Activated naive CD8-positive, alpha-beta T cell treated with anti-CD3 and anti-CD28 coated beads, Interleukin-2, amount 10 ng/mL, durations not matched to agents 7 days and 5 days (primary cell): ENCODE measurements around the gene CERK. TPM values are rescaled to one million over a fixed set of nuclear protein-coding genes. Genes with fewer than 3 reads are reported as not detected.
A peak's percentile ranks its signal among the peaks of the same experiment; 100 is the strongest.

ENCODE experiments used
- ATAC-seq: fragments of 150-1000 bp; cut with Tn5 transposase; one replicate; pipeline ENCODE4 v1.10.0; 2021; ENCODE audit warnings: low read depth, moderate library complexity
- POLR2A ChIA-PET: fragments of 350-600 bp; sonication (Branson Sonifier 250); formaldehyde crosslinking; loops from one replicate; lab custom pipeline; 2021; ENCODE audit warnings: antibody characterized with exemption; lab: Charles Lee
- DNase-seq: peaks from one replicate; pipeline ENCODE4 v3.0.0; 2021
- H3K27ac Mint-ChIP-seq: one replicate; pipeline ENCODE4 v1.8.0; 2022; ENCODE audit warnings: mild to moderate bottlenecking, mixed read lengths
- H3K27me3 Mint-ChIP-seq: one replicate; pipeline ENCODE4 v1.8.0; 2022; ENCODE audit warnings: mild to moderate bottlenecking, moderate library complexity, mixed read lengths
- H3K36me3 Mint-ChIP-seq: one replicate; pipeline ENCODE4 v1.8.0; 2021; ENCODE audit warnings: mild to moderate bottlenecking, mixed read lengths
- H3K4me1 Mint-ChIP-seq: one replicate; pipeline ENCODE4 v1.8.0; 2021; ENCODE audit warnings: mixed read lengths
- H3K4me3 Mint-ChIP-seq: one replicate; pipeline ENCODE4 v1.8.0; 2022; ENCODE audit warnings: mild to moderate bottlenecking, moderate library complexity, mixed read lengths
- H3K9me3 Mint-ChIP-seq: one replicate; pipeline ENCODE4 v1.8.0; 2021; ENCODE audit warnings: mixed read lengths
- total RNA-seq, 2 experiments: library from RNA; stranded (reverse); gene quantifications; one replicate each; pipeline ENCODE4 v1.2.3, GENCODE V29; 2021

The CERK gene
- total RNA-seq, 2 experiments from 2014 or later: 90.8 to 94.9 TPM

GRCh38 chr22:46671824-46672432 lies 66.1 kb downstream of the CERK start:
- ATAC-seq (no peak), DNase-seq (no peak)
- H3K9me3 Mint-ChIP-seq: no peaks in the 10 kb centered on the region
- H3K4me1 Mint-ChIP-seq: peaks cover 12% of the 10 kb centered on the region
- no peak overlapping the region for H3K27ac Mint-ChIP-seq
- no peak overlapping the region for H3K4me3 Mint-ChIP-seq
- H3K36me3 Mint-ChIP-seq: no peaks in the 10 kb centered on the region
- POLR2A ChIA-PET: no interaction called here
- no peaks in the 10 kb centered on the region for H3K27me3 Mint-ChIP-seq

GRCh38 chr22:46669201-46669600 lies 68.9 kb downstream of the CERK start:
- Mint-ChIP-seq H3K9me3 (no peaks in the 10 kb centered on the region), H3K4me3 (no peak overlapping the region), H3K36me3 (no peaks in the 10 kb centered on the region), H3K4me1 (peaks cover 5% of the 10 kb centered on the region), H3K27ac (no peak overlapping the region), H3K27me3 (no peaks in the 10 kb centered on the region)
- POLR2A ChIA-PET: no interaction called here
- no peak for DNase-seq
- no peak for ATAC-seq

- H3K27ac Mint-ChIP-seq: no peak overlapping the region
- H3K36me3 Mint-ChIP-seq: no peaks in the 10 kb centered on the region
- H3K9me3 Mint-ChIP-seq: no peaks in the 10 kb centered on the region
- H3K4me1 Mint-ChIP-seq: peaks cover 1% of the 10 kb centered on the region
- no peak for DNase-seq
- H3K27me3 Mint-ChIP-seq: no peaks in the 10 kb centered on the region
- no peak overlapping the region for H3K4me3 Mint-ChIP-seq
- ATAC-seq: no peak
- POLR2A ChIA-PET: no interaction called here
Measured at GRCh38 chr22:46668116-46668515, 69.9 kb downstream of the CERK start.

- Mint-ChIP-seq H3K27ac (no peak overlapping the region), H3K4me1 (peaks cover under 1% of the 10 kb centered on the region), H3K27me3 (no peaks in the 10 kb centered on the region), H3K4me3 (no peak overlapping the region), H3K36me3 (no peaks in the 10 kb centered on the region), H3K9me3 (no peaks in the 10 kb centered on the region)
- POLR2A ChIA-PET: no interaction called here
- DNase-seq (no peak), ATAC-seq (no peak)
Measured at GRCh38 chr22:46667245-46667623, 70.8 kb downstream of the CERK start.

- H3K4me3 Mint-ChIP-seq: no peak overlapping the region
- H3K9me3 Mint-ChIP-seq: no peaks in the 10 kb centered on the region
- no peaks in the 10 kb centered on the region for H3K4me1 Mint-ChIP-seq
- ATAC-seq (no peak), DNase-seq (no peak)
- no peaks in the 10 kb centered on the region for H3K36me3 Mint-ChIP-seq
- no peaks in the 10 kb centered on the region for H3K27me3 Mint-ChIP-seq
- POLR2A ChIA-PET: no interaction called here
- H3K27ac Mint-ChIP-seq: no peak overlapping the region
Measured at GRCh38 chr22:46666577-46667244, 71.3 kb downstream of the CERK start.

- Mint-ChIP-seq H3K4me1 (peaks cover 1% of the 10 kb centered on the region), H3K27ac (no peak overlapping the region), H3K4me3 (no peak overlapping the region), H3K36me3 (no peaks in the 10 kb centered on the region), H3K9me3 (no peaks in the 10 kb centered on the region), H3K27me3 (no peaks in the 10 kb centered on the region)
- POLR2A ChIA-PET: interaction anchor here (0.6 kb wide), 1 partner anchor 189 kb away, joined by 4 read pairs; no protein-coding TSS in a partner anchor
- ATAC-seq (no peak), DNase-seq (no peak)
Measured at GRCh38 chr22:46665751-46666280, 72.2 kb downstream of the CERK start.

- Mint-ChIP-seq H3K27ac (no peak overlapping the region), H3K9me3 (no peaks in the 10 kb centered on the region), H3K36me3 (no peaks in the 10 kb centered on the region), H3K4me3 (no peak overlapping the region), H3K27me3 (no peaks in the 10 kb centered on the region), H3K4me1 (peaks cover 7% of the 10 kb centered on the region)
- POLR2A ChIA-PET: interaction anchor here (0.6 kb wide), 1 partner anchor 189 kb away, joined by 4 read pairs; no protein-coding TSS in a partner anchor
- no peak for DNase-seq
- no peak for ATAC-seq
Measured at GRCh38 chr22:46665151-46665695, 72.8 kb downstream of the CERK start.

- Mint-ChIP-seq H3K27me3 (no peaks in the 10 kb centered on the region), H3K9me3 (no peaks in the 10 kb centered on the region), H3K36me3 (no peaks in the 10 kb centered on the region), H3K4me1 (peaks cover 10% of the 10 kb centered on the region), H3K27ac (no peak overlapping the region), H3K4me3 (no peak overlapping the region)
- no peak for DNase-seq
- POLR2A ChIA-PET: no interaction called here
- no peak for ATAC-seq
Measured at GRCh38 chr22:46664301-46664855, 73.7 kb downstream of the CERK start.

GRCh38 chr22:46663436-46664100 lies 74.5 kb downstream of the CERK start:
- Mint-ChIP-seq H3K4me3 (no peak overlapping the region), H3K9me3 (no peaks in the 10 kb centered on the region), H3K27ac (no peak overlapping the region), H3K36me3 (no peaks in the 10 kb centered on the region), H3K4me1 (peaks cover 10% of the 10 kb centered on the region), H3K27me3 (no peaks in the 10 kb centered on the region)
- ATAC-seq (no peak), DNase-seq (no peak)
- POLR2A ChIA-PET: no interaction called here

- no peaks in the 10 kb centered on the region for H3K9me3 Mint-ChIP-seq
- POLR2A ChIA-PET: no interaction called here
- no peak overlapping the region for H3K4me3 Mint-ChIP-seq
- H3K27ac Mint-ChIP-seq: no peak overlapping the region
- H3K36me3 Mint-ChIP-seq: no peaks in the 10 kb centered on the region
- DNase-seq (no peak), ATAC-seq (no peak)
- H3K4me1 Mint-ChIP-seq: peaks cover 10% of the 10 kb centered on the region
- H3K27me3 Mint-ChIP-seq: no peaks in the 10 kb centered on the region
Measured at GRCh38 chr22:46663001-46663400, 75.1 kb downstream of the CERK start.

- H3K27me3 Mint-ChIP-seq: no peaks in the 10 kb centered on the region
- no peaks in the 10 kb centered on the region for H3K9me3 Mint-ChIP-seq
- no peak overlapping the region for H3K27ac Mint-ChIP-seq
- POLR2A ChIA-PET: no interaction called here
- H3K4me1 Mint-ChIP-seq: peaks cover 10% of the 10 kb centered on the region
- H3K36me3 Mint-ChIP-seq: no peaks in the 10 kb centered on the region
- no peak overlapping the region for H3K4me3 Mint-ChIP-seq
- no peak for ATAC-seq
- no peak for DNase-seq
Measured at GRCh38 chr22:46662226-46662625, 75.8 kb downstream of the CERK start.

- Mint-ChIP-seq H3K4me3 (no peak overlapping the region), H3K27ac (no peak overlapping the region), H3K36me3 (no peaks in the 10 kb centered on the region), H3K9me3 (no peaks in the 10 kb centered on the region), H3K4me1 (peaks cover 10% of the 10 kb centered on the region), H3K27me3 (no peaks in the 10 kb centered on the region)
- no peak for DNase-seq
- POLR2A ChIA-PET: no interaction called here
- ATAC-seq: no peak
Measured at GRCh38 chr22:46661221-46661851, 76.7 kb downstream of the CERK start.

- Mint-ChIP-seq H3K27me3 (no peaks in the 10 kb centered on the region), H3K9me3 (no peaks in the 10 kb centered on the region), H3K36me3 (no peaks in the 10 kb centered on the region), H3K27ac (peak overlapping the region; percentile 56), H3K4me1 (peaks cover 10% of the 10 kb centered on the region), H3K4me3 (no peak overlapping the region)
- DNase-seq: no peak
- ATAC-seq: no peak
- POLR2A ChIA-PET: no interaction called here
Measured at GRCh38 chr22:46660604-46661201, 77.3 kb downstream of the CERK start.
